WTC11 (cell line): ENCODE results near the gene OCA2.

Experiments used
- ATF3 ChIP-seq: sonication (generic); formaldehyde crosslinking; conservative IDR thresholded peaks from 2 replicates; pipeline ENCODE4 v1.8.1; 2022; ENCODE audit warnings: mild to moderate bottlenecking, missing genetic modification reagents
- E2F4 ChIP-seq: sonication (generic); formaldehyde crosslinking; IDR thresholded peaks from 2 replicates; pipeline ENCODE4 v1.8.1; 2022; ENCODE audit warnings: low read depth, mild to moderate bottlenecking, moderate library complexity, missing genetic modification reagents, borderline replicate concordance
- FOXJ3 ChIP-seq: sonication (generic); formaldehyde crosslinking; IDR thresholded peaks from 2 replicates; pipeline ENCODE4 v1.9.0; 2021; ENCODE audit warnings: missing genetic modification reagents, mild to moderate bottlenecking, borderline replicate concordance
- FOXK1 ChIP-seq: sonication (generic); formaldehyde crosslinking; IDR thresholded peaks from 2 replicates; pipeline ENCODE4 v1.8.0; 2022; ENCODE audit warnings: mild to moderate bottlenecking, moderate library complexity, missing genetic modification reagents
- HMGXB4 ChIP-seq: sonication (generic); formaldehyde crosslinking; IDR thresholded peaks from 2 replicates; pipeline ENCODE4 v1.8.1; 2023; ENCODE audit warnings: mild to moderate bottlenecking, moderate library complexity, missing genetic modification reagents
- NR1H2 ChIP-seq: sonication (generic); formaldehyde crosslinking; IDR thresholded peaks from 2 replicates; pipeline ENCODE4 v1.9.0; 2021; ENCODE audit warnings: mild to moderate bottlenecking, moderate library complexity, missing genetic modification reagents
- NR3C1 ChIP-seq: sonication (generic); formaldehyde crosslinking; conservative IDR thresholded peaks from 2 replicates; pipeline ENCODE4 v1.8.1; 2023; ENCODE audit warnings: low read depth, mild to moderate bottlenecking, missing genetic modification reagents
- SP1 ChIP-seq: sonication (generic); formaldehyde crosslinking; conservative IDR thresholded peaks from 2 replicates; pipeline ENCODE4 v1.8.1; 2022; ENCODE audit warnings: missing genetic modification reagents
- TCF7 ChIP-seq: sonication (generic); formaldehyde crosslinking; IDR thresholded peaks from 2 replicates; pipeline ENCODE4 v1.8.0; 2022; ENCODE audit warnings: mild to moderate bottlenecking, low read depth, missing genetic modification reagents, moderate library complexity
- ZNF416 ChIP-seq: fragments of 250-450 bp; sonication (Bioruptor Pico); IDR thresholded peaks from 2 replicates; pipeline ENCODE4 v1.9.0; 2021; ENCODE audit warnings: mild to moderate bottlenecking, inconsistent platforms
- TF ChIP-seq, protein P1 (sequence below): fragments of 200-600 bp; IDR thresholded peaks from 2 replicates; pipeline ENCODE4 v1.8.0; 2022; ENCODE audit warnings: antibody characterized with exemption
- TF ChIP-seq, protein P2 (sequence below): sonication (generic); formaldehyde crosslinking; IDR thresholded peaks from 2 replicates; pipeline ENCODE4 v1.8.1; 2023; ENCODE audit warnings: mild to moderate bottlenecking, missing genetic modification reagents, moderate library complexity
- TF ChIP-seq, protein P3 (sequence below): sonication (generic); formaldehyde crosslinking; IDR thresholded peaks from 2 replicates; pipeline ENCODE4 v1.8.0; 2023; ENCODE audit warnings: missing genetic modification reagents, mild to moderate bottlenecking, borderline replicate concordance
- TF ChIP-seq, protein P4 (sequence below): sonication (generic); formaldehyde crosslinking; IDR thresholded peaks from 2 replicates; pipeline ENCODE4 v1.8.0; 2022; ENCODE audit warnings: mild to moderate bottlenecking, missing genetic modification reagents

DNA sequence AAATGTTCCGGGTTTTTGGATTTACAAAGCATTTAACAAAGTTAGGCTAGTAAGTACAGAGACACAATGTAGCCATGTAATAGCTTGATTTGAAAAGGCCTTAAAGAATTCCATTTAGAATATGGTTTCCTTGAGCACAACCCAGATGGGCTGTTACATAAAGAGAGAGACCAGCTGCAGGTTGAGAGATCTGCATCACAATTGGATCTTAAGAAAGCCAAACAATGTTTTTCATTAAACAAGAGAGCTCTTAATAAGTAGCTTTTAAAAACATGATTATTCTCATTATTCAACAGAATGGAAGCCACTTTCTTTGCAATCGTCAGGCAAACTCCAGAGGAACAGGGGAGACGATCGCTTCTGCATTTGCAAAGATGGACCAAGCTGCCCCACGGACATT, 300.3 kb downstream of the OCA2 start:
- TF ChIP-seq, protein P1, sequence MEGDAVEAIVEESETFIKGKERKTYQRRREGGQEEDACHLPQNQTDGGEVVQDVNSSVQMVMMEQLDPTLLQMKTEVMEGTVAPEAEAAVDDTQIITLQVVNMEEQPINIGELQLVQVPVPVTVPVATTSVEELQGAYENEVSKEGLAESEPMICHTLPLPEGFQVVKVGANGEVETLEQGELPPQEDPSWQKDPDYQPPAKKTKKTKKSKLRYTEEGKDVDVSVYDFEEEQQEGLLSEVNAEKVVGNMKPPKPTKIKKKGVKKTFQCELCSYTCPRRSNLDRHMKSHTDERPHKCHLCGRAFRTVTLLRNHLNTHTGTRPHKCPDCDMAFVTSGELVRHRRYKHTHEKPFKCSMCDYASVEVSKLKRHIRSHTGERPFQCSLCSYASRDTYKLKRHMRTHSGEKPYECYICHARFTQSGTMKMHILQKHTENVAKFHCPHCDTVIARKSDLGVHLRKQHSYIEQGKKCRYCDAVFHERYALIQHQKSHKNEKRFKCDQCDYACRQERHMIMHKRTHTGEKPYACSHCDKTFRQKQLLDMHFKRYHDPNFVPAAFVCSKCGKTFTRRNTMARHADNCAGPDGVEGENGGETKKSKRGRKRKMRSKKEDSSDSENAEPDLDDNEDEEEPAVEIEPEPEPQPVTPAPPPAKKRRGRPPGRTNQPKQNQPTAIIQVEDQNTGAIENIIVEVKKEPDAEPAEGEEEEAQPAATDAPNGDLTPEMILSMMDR, result no peak
- TF ChIP-seq SP1 (no peak), ATF3 (CRISPR knock-in tag) (no peak), FOXJ3 (no peak), HMGXB4 (CRISPR knock-in tag) (no peak), ZNF416 (CRISPR knock-in tag) (no peak), NR3C1 (CRISPR knock-in tag) (no peak), TCF7 (CRISPR knock-in tag) (no peak), E2F4 (CRISPR knock-in tag) (no peak), NR1H2 (CRISPR knock-in tag) (no peak), FOXK1 (no peak)
- TF ChIP-seq, protein P2, sequence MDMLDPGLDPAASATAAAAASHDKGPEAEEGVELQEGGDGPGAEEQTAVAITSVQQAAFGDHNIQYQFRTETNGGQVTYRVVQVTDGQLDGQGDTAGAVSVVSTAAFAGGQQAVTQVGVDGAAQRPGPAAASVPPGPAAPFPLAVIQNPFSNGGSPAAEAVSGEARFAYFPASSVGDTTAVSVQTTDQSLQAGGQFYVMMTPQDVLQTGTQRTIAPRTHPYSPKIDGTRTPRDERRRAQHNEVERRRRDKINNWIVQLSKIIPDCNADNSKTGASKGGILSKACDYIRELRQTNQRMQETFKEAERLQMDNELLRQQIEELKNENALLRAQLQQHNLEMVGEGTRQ (CRISPR knock-in tag), result no peak
- TF ChIP-seq, protein P3, sequence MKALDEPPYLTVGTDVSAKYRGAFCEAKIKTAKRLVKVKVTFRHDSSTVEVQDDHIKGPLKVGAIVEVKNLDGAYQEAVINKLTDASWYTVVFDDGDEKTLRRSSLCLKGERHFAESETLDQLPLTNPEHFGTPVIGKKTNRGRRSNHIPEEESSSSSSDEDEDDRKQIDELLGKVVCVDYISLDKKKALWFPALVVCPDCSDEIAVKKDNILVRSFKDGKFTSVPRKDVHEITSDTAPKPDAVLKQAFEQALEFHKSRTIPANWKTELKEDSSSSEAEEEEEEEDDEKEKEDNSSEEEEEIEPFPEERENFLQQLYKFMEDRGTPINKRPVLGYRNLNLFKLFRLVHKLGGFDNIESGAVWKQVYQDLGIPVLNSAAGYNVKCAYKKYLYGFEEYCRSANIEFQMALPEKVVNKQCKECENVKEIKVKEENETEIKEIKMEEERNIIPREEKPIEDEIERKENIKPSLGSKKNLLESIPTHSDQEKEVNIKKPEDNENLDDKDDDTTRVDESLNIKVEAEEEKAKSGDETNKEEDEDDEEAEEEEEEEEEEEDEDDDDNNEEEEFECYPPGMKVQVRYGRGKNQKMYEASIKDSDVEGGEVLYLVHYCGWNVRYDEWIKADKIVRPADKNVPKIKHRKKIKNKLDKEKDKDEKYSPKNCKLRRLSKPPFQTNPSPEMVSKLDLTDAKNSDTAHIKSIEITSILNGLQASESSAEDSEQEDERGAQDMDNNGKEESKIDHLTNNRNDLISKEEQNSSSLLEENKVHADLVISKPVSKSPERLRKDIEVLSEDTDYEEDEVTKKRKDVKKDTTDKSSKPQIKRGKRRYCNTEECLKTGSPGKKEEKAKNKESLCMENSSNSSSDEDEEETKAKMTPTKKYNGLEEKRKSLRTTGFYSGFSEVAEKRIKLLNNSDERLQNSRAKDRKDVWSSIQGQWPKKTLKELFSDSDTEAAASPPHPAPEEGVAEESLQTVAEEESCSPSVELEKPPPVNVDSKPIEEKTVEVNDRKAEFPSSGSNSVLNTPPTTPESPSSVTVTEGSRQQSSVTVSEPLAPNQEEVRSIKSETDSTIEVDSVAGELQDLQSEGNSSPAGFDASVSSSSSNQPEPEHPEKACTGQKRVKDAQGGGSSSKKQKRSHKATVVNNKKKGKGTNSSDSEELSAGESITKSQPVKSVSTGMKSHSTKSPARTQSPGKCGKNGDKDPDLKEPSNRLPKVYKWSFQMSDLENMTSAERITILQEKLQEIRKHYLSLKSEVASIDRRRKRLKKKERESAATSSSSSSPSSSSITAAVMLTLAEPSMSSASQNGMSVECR, result no peak
- TF ChIP-seq, protein P4, sequence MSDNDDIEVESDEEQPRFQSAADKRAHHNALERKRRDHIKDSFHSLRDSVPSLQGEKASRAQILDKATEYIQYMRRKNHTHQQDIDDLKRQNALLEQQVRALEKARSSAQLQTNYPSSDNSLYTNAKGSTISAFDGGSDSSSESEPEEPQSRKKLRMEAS, result no peak
